ENCODE measurements around the gene LIF.
"Not testable (repeated sequence)": the region's sequence is repeated elsewhere in the genome, so short reads cannot be mapped to it uniquely, and the experiment has no call there.

The LIF gene

GRCh38 chr22:30241576-30242371 lies 4.8 kb downstream of the LIF start:
- DNase-seq = no peak

GRCh38 chr22:30240541-30241417 lies 5.8 kb downstream of the LIF start:
- DNase-seq = no peak

GRCh38 chr22:30239488-30240405 lies 6.8 kb downstream of the LIF start:
- DNase-seq = no peak

- DNase-seq = no peak
Observed at GRCh38 chr22:30238661-30239487, 7.7 kb downstream of the LIF start.

GRCh38 chr22:30238136-30238535 lies 8.4 kb downstream of the LIF start:
- no peak for DNase-seq

GRCh38 chr22:30236875-30237274 lies 9.7 kb downstream of the LIF start:
- DNase-seq = no peak

- no peak for DNase-seq
Observed at GRCh38 chr22:30235687-30236170, 10.8 kb downstream of the LIF start.

- DNase-seq = no peak
Observed at GRCh38 chr22:30234786-30235470, 11.6 kb downstream of the LIF start.

- not testable (repeated sequence) for DNase-seq
Observed at GRCh38 chr22:30234325-30234724, 12.2 kb downstream of the LIF start.

- no peak for DNase-seq
Observed at GRCh38 chr22:30233582-30233981, 13.0 kb downstream of the LIF start.

GRCh38 chr22:30232716-30233218 lies 13.8 kb downstream of the LIF start:
- no peak for DNase-seq

GRCh38 chr22:30230787-30231461 lies 15.6 kb downstream of the LIF start:
- no peak for DNase-seq

GRCh38 chr22:30230330-30230729 lies 16.2 kb downstream of the LIF start:
- DNase-seq = no peak

- no peak for DNase-seq
Observed at GRCh38 chr22:30228509-30229359, 17.8 kb downstream of the LIF start.

GRCh38 chr22:30227438-30228228 lies 18.9 kb downstream of the LIF start:
- no peak for DNase-seq

- no peak for DNase-seq
Observed at GRCh38 chr22:30226192-30226832, 20.2 kb downstream of the LIF start.

GRCh38 chr22:30225220-30225927 lies 21.2 kb downstream of the LIF start:
- DNase-seq = no peak

All from activated CD8-positive, alpha-beta memory T cell treated with anti-CD3 and anti-CD28 coated beads for 24 hours (primary cell).